ENCODE results near the gene HPSE2. TPM values are rescaled to one million over a fixed set of nuclear protein-coding genes. Genes with fewer than 3 reads are reported as not detected.
"Not testable (repeated sequence)": the region's sequence is repeated elsewhere in the genome, so short reads cannot be mapped to it uniquely, and the experiment has no call there.

The HPSE2 gene
- total RNA-seq, 2 experiments from 2014 or later: not detected

- no peaks in the 10 kb centered on the region for H3K9me3 Mint-ChIP-seq (ENCODE audit: low read depth)
- H3K4me1 Mint-ChIP-seq: no peaks in the 10 kb centered on the region
- ChIA-PET CTCF (interaction anchor here (0.7 kb wide), 1 partner anchor 22 kb away, joined by 3 read pairs; no protein-coding TSS in a partner anchor), POLR2A (no interaction called here)
- H3K27me3 Mint-ChIP-seq: peaks cover 20% of the 10 kb centered on the region
- intact Hi-C loops (cut with DNase I, micrococcal nuclease): no loop called here
- DNase-seq: no peak
- no peak overlapping the region for H3K4me3 Mint-ChIP-seq
- no peak overlapping the region for H3K27ac Mint-ChIP-seq
- ATAC-seq: no peak
- no peaks in the 10 kb centered on the region for H3K36me3 Mint-ChIP-seq (ENCODE audit: low read depth)
Measured at GRCh38 chr10:98513704-98514103, 721.9 kb downstream of the HPSE2 start.

DNA sequence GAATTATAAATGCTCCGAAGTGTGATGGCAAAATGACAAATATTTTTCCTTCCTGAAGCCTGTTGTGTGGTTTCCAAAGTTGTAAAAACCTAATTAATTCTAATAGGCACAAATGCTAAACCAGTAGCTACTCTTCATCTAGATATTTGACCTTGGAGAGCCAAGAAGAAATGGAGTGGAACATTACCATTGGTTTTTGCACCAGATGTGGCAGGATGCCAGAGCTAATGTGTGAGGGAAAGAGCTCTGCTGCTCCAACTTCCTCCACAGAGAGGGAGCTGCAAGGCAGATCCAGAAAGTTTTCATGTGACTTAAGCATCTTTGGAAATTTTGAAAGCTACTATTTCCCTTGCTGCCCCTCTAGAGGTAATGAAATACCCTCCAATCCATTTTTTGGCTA lies 723.8 kb downstream of the HPSE2 start:
- H3K4me1 Mint-ChIP-seq: no peaks in the 10 kb centered on the region
- intact Hi-C loops (cut with DNase I, micrococcal nuclease): no loop called here
- peaks cover 19% of the 10 kb centered on the region for H3K27me3 Mint-ChIP-seq

GRCh38 chr10:98510412-98510995 lies 725.1 kb downstream of the HPSE2 start:
- no peak for ATAC-seq
- Mint-ChIP-seq H3K27ac (no peak overlapping the region), H3K27me3 (peaks cover 14% of the 10 kb centered on the region), H3K9me3 (ENCODE audit: low read depth) (no peaks in the 10 kb centered on the region), H3K36me3 (ENCODE audit: low read depth) (no peaks in the 10 kb centered on the region), H3K4me3 (no peak overlapping the region), H3K4me1 (no peaks in the 10 kb centered on the region)
- DNase-seq: no peak
- ChIA-PET CTCF (no interaction called here), POLR2A (no interaction called here)
- intact Hi-C loops (cut with DNase I, micrococcal nuclease): no loop called here

More for the DNA sequence above, 723.8 kb downstream of the HPSE2 start:
- POLR2A ChIA-PET: no interaction called here
- DNase-seq: no peak
- Mint-ChIP-seq H3K27ac (no peak overlapping the region), H3K9me3 (ENCODE audit: low read depth) (no peaks in the 10 kb centered on the region), H3K36me3 (ENCODE audit: low read depth) (no peaks in the 10 kb centered on the region), H3K4me3 (no peak overlapping the region)
- ATAC-seq: no peak
- CTCF ChIA-PET: no interaction called here

DNA sequence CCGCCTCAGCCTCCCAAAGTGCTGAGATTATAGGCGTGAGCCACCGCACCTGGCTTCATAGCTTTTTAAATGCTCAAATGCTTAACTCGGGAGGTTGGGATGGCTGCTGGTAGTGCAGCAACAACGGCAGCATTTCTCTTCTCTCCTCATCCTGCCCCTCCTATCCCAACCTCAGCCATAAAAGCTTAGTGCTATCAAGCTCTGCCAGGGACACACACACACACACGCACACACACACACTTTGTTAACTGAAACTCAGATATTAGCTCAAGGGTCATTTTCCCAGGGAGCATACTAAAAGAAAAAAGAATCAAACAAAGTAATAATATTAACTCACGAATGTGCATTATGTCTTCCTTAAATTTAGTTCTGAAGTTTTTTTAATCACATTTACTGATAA lies 725.9 kb downstream of the HPSE2 start:
- ChIA-PET POLR2A (no interaction called here), CTCF (no interaction called here)
- Mint-ChIP-seq H3K36me3 (ENCODE audit: low read depth) (no peaks in the 10 kb centered on the region), H3K27me3 (peaks cover 12% of the 10 kb centered on the region), H3K9me3 (ENCODE audit: low read depth) (no peaks in the 10 kb centered on the region), H3K4me1 (no peaks in the 10 kb centered on the region), H3K27ac (no peak overlapping the region), H3K4me3 (no peak overlapping the region)
- no peak for ATAC-seq
- DNase-seq: no peak
- intact Hi-C loops (cut with DNase I, micrococcal nuclease): no loop called here

DNA sequence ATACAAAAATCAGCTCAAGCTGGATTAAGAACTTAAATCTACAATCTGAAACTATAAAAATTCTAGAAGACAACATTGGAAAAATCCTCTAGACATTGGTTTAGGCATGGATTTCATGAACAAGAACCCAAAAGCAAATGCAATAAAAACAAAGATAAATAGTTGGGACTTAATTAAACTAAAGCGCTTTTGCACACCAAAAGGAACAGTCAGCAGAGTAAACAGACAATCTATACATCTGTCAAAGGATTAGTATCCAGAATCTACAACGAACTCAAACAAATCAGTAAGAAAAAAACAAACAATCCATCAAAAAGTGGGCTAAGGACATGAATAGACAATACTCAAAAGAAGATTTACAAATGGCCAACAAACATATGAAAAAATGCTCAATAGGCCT lies 733.1 kb downstream of the HPSE2 start:
- H3K27ac Mint-ChIP-seq; CTCF ChIA-PET; H3K4me3 Mint-ChIP-seq; ATAC-seq; DNase-seq; H3K9me3 Mint-ChIP-seq (ENCODE audit: low read depth); POLR2A ChIA-PET; H3K36me3 Mint-ChIP-seq (ENCODE audit: low read depth); intact Hi-C loops (cut with DNase I, micrococcal nuclease); H3K4me1 Mint-ChIP-seq: not testable (repeated sequence)
- H3K27me3 Mint-ChIP-seq: peaks cover 43% of the 10 kb centered on the region

GRCh38 chr10:98492763-98493162 lies 742.9 kb downstream of the HPSE2 start:
- ChIA-PET POLR2A (no interaction called here), CTCF (no interaction called here)
- H3K27ac Mint-ChIP-seq: no peak overlapping the region
- H3K27me3 Mint-ChIP-seq: peaks cover 10% of the 10 kb centered on the region
- no peaks in the 10 kb centered on the region for H3K36me3 Mint-ChIP-seq (ENCODE audit: low read depth)
- ATAC-seq (no peak), DNase-seq (no peak)
- H3K4me1 Mint-ChIP-seq: no peaks in the 10 kb centered on the region
- intact Hi-C loops (cut with DNase I, micrococcal nuclease): no loop called here
- no peak overlapping the region for H3K4me3 Mint-ChIP-seq
- H3K9me3 Mint-ChIP-seq (ENCODE audit: low read depth): peaks cover 14% of the 10 kb centered on the region

DNA sequence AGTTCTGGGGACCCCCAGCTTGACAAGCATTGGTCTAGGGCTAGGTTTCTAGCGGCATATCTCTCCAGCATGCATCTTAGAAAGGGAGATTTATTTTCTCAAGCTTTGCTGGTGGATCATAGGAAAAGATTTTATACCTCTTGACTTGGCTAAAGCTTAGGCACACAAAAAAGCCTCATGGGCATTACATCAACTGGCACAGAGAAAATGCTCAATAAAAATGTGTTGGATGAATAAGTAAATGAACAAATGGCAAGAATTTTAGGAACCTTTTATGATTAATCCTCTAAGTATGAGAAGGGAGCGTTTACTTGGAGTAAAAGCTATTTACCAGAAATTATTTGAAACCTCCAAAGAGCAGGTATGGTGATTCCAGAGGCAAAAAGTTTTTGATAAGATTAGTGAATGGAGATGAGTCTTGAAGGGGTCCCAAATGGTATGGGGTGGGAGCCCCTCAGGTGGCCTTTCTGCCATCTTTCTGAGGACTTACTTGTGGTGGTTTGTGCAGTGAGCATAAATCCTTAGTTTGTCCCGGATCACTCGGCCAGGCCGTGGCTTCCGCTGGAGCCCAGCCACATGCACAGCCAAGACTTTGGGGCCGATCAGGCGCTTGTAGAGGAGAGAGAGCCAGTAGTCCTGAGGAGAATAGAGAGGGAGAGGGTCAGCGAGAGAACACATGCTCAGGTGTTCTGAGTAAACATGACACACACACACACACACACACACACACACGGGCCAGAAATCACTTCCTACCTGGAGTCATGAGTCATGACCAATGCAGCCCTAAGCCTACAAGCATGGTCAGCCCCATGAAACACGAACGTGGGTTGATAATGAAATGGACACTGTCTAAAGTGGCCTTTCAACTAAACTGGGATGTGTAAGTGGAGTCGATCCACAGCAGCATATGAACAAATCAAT lies 745.8 kb downstream of the HPSE2 start:
- ATAC-seq: no peak
- H3K9me3 Mint-ChIP-seq (ENCODE audit: low read depth): peaks cover 2% of the 10 kb centered on the region
- H3K4me3 Mint-ChIP-seq: no peak overlapping the region
- intact Hi-C loops (cut with DNase I, micrococcal nuclease): no loop called here
- H3K36me3 Mint-ChIP-seq (ENCODE audit: low read depth): no peaks in the 10 kb centered on the region
- no peaks in the 10 kb centered on the region for H3K4me1 Mint-ChIP-seq
- peaks cover 12% of the 10 kb centered on the region for H3K27me3 Mint-ChIP-seq
- DNase-seq: no peak
- POLR2A ChIA-PET: no interaction called here
- CTCF ChIA-PET: interaction anchor here (0.7 kb wide), 1 partner anchor 203 kb away, joined by 3 read pairs; no protein-coding TSS in a partner anchor
- no peak overlapping the region for H3K27ac Mint-ChIP-seq

DNA sequence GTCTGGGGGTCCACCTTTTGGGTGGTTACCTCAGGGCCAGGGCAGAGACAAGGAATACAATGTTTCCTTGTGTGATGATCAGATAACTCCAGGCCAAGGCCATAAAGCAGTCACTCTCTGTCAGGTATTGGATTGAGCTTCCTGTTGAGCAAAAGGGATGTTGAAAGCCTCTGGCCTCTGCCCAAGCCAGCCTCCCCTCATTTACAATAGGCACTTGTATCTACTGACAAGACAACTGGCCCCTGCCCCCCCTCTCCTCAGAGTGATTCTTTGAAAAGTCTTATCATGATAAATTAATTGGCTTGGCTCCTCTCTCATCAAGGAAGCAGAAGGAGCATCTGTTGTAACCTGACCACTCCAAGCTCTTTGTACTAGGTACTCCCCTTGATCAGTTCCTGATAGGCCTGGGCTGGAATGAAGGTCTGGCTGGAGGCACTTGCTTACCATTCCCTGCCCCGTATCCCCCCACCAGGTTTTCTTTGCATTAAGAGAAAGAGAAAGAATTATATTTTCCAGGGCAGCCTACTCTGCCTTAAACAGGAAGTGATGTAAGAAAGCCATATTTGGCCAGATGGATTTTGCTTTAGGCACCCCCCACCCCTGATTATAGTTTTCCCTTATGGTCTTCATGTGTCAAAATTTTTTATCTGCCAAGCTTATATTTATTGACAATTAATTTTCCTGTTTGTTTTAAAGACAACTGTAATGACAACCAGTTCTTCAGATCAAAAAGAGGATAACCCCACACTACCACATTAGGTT lies 746.8 kb downstream of the HPSE2 start:
- no peaks in the 10 kb centered on the region for H3K36me3 Mint-ChIP-seq (ENCODE audit: low read depth)
- POLR2A ChIA-PET: no interaction called here
- intact Hi-C loops (cut with DNase I, micrococcal nuclease): no loop called here
- ATAC-seq (no peak), DNase-seq (no peak)
- peaks cover 10% of the 10 kb centered on the region for H3K27me3 Mint-ChIP-seq
- no peak overlapping the region for H3K4me3 Mint-ChIP-seq
- H3K9me3 Mint-ChIP-seq (ENCODE audit: low read depth): peaks cover 2% of the 10 kb centered on the region
- no peaks in the 10 kb centered on the region for H3K4me1 Mint-ChIP-seq
- CTCF ChIA-PET: interaction anchor here (0.7 kb wide), 1 partner anchor 202 kb away, joined by 3 read pairs; no protein-coding TSS in a partner anchor
- no peak overlapping the region for H3K27ac Mint-ChIP-seq

- Mint-ChIP-seq H3K4me1 (peaks cover under 1% of the 10 kb centered on the region), H3K4me3 (no peak overlapping the region), H3K9me3 (ENCODE audit: low read depth) (peaks cover 2% of the 10 kb centered on the region), H3K27ac (no peak overlapping the region), H3K27me3 (peaks cover 10% of the 10 kb centered on the region), H3K36me3 (ENCODE audit: low read depth) (no peaks in the 10 kb centered on the region)
- ChIA-PET CTCF (no interaction called here), POLR2A (no interaction called here)
- ATAC-seq: no peak
- no peak for DNase-seq
- intact Hi-C loops (cut with DNase I, micrococcal nuclease): no loop called here
Measured at GRCh38 chr10:98487649-98488048, 748.0 kb downstream of the HPSE2 start.

- POLR2A ChIA-PET: no interaction called here
- intact Hi-C loops (cut with DNase I, micrococcal nuclease): no loop called here
- Mint-ChIP-seq H3K9me3 (ENCODE audit: low read depth) (peaks cover 2% of the 10 kb centered on the region), H3K27ac (no peak overlapping the region), H3K4me3 (no peak overlapping the region), H3K4me1 (peaks cover 3% of the 10 kb centered on the region), H3K36me3 (ENCODE audit: low read depth) (no peaks in the 10 kb centered on the region), H3K27me3 (peaks cover 10% of the 10 kb centered on the region)
- CTCF ChIA-PET: no interaction called here
- ATAC-seq: no peak
- DNase-seq: no peak
Measured at GRCh38 chr10:98486421-98486820, 749.2 kb downstream of the HPSE2 start.

DNA sequence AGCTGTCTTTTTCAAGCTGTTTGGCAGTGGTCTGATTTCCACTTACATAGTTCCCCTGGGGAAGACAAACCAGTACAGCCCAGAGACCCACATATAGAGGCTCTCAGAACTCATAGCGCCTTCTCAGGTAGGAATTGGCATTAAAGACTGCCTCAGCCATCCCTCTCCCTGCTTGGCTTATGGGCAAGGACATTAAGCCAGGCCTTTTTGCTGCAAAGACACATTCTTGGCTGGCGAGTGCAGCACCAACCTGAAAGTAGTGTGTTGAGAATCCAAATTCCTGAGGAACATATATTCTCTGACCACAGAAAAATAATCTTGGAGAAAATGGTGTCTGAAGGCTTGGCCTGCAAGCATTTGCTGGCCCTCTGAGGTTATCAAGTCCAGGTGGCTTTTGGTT lies 749.7 kb downstream of the HPSE2 start:
- Mint-ChIP-seq H3K9me3 (ENCODE audit: low read depth) (peaks cover 2% of the 10 kb centered on the region), H3K27ac (no peak overlapping the region), H3K4me3 (no peak overlapping the region), H3K36me3 (ENCODE audit: low read depth) (no peaks in the 10 kb centered on the region), H3K4me1 (peaks cover 3% of the 10 kb centered on the region), H3K27me3 (peaks cover 10% of the 10 kb centered on the region)
- ATAC-seq (no peak), DNase-seq (no peak)
- CTCF ChIA-PET: interaction anchor here (0.6 kb wide), 1 partner anchor 12 kb away, joined by 3 read pairs; no protein-coding TSS in a partner anchor
- POLR2A ChIA-PET: no interaction called here
- intact Hi-C loops (cut with DNase I, micrococcal nuclease): no loop called here
